Measurements from ENCODE around the gene ADGB.

The ADGB gene

GRCh38 chr6:146827216-146827928, 228.6 kb downstream of the ADGB start:
- H3K9me3 ChIP-seq (ENCODE audit: insufficient read depth, low read length) = no peaks in the 10 kb centered on the region
- H3K27ac ChIP-seq (ENCODE audit: low read length) = no peak overlapping the region
- no peaks in the 10 kb centered on the region for H4K20me1 ChIP-seq (ENCODE audit: insufficient read depth, low read length)
- TF ChIP-seq EZH2phosphoT487 (IDR thresholded peaks at IDR 0.05; ENCODE audit: low read depth) (no peak), CTCF (IDR thresholded peaks at IDR 0.05; ENCODE audit: low read depth, low read length) (no peak)
- no peak overlapping the region for H3K4me2 ChIP-seq (ENCODE audit: low read length)
- H3K4me3 ChIP-seq (ENCODE audit: low read length) = no peak overlapping the region
- H3K27me3 ChIP-seq (ENCODE audit: low read depth, low read length) = no peaks in the 10 kb centered on the region
- no peak overlapping the region for H2AFZ ChIP-seq (ENCODE audit: low read depth, low read length)
- H3K36me3 ChIP-seq (replicated peaks; ENCODE audit: low read depth, low read length) = no peaks in the 10 kb centered on the region
- no peak overlapping the region for H3K9ac ChIP-seq (ENCODE audit: low read length)
- H3K79me2 ChIP-seq (ENCODE audit: low read length) = no peaks in the 10 kb centered on the region
- no peaks in the 10 kb centered on the region for H3K4me1 ChIP-seq (ENCODE audit: low read length)

DNA sequence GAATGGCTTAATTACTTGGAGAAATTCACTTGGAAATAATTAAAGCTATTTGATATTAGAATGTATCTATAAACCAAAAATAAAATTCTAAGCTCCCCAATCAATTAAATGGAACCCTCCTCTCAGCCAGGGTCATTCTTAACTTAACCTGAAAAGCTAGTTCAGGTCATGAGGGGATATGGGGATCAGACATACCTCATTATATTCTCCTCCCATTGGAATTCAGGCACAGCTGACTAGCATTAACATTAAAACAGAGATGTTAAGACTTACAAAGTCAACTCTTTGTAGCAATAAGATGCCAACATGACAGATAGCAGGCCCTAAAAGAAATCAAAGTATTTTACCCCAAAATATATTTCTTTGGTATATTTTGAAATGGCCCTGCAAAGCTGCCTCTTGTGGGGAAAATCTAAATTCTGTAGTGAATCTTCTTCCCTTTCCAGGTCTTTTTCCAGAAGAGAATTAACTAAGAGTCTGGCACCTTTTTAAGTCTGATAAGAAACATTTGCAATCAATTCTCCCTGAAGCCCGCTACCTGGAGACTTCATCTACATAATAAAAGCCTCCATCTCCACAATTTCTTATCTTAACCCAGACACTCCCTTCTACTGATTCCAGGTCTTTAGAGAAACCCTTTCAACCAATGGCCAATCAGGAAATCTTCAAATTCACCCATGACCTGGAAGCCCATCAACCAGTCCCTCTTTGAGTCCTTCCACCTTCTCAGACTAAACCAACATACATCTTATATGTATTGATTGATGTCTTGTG, 231.2 kb downstream of the ADGB start:
- no peaks in the 10 kb centered on the region for H3K79me2 ChIP-seq (ENCODE audit: low read length)
- no peak overlapping the region for H2AFZ ChIP-seq (ENCODE audit: low read depth, low read length)
- no peak overlapping the region for H3K4me2 ChIP-seq (ENCODE audit: low read length)
- TF ChIP-seq EZH2phosphoT487 (IDR thresholded peaks at IDR 0.05; ENCODE audit: low read depth) = no peak
- no peak for TF ChIP-seq CTCF (IDR thresholded peaks at IDR 0.05; ENCODE audit: low read depth, low read length)
- H3K27me3 ChIP-seq (ENCODE audit: low read depth, low read length) = no peaks in the 10 kb centered on the region
- no peaks in the 10 kb centered on the region for H3K9me3 ChIP-seq (ENCODE audit: insufficient read depth, low read length)
- no peak overlapping the region for H3K9ac ChIP-seq (ENCODE audit: low read length)
- no peak overlapping the region for H3K4me3 ChIP-seq (ENCODE audit: low read length)
- no peaks in the 10 kb centered on the region for H3K36me3 ChIP-seq (replicated peaks; ENCODE audit: low read depth, low read length)
- H3K4me1 ChIP-seq (ENCODE audit: low read length) = no peaks in the 10 kb centered on the region
- H3K27ac ChIP-seq (ENCODE audit: low read length) = no peak overlapping the region
- H4K20me1 ChIP-seq (ENCODE audit: insufficient read depth, low read length) = no peaks in the 10 kb centered on the region

DNA sequence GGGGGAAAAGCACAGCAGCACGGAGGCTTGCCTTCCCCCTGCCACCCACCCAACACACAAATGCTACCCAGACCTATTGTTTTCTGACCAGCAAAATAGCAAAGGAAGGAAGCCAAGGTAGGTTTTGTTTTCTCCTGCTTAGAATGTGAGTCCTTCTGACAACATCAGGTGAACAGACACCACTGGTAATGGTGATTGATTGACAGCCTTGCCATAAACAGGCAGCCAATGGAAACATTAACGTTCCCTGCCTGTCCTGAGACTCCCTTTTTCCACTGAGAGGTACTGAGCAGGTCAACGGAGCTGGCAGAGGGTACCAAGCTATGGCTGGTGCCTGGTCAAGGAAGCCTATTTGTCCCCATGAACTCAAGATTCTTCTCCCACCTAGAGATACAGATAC, 234.4 kb downstream of the ADGB start:
- no peak overlapping the region for H3K4me2 ChIP-seq (ENCODE audit: low read length)
- no peaks in the 10 kb centered on the region for H3K79me2 ChIP-seq (ENCODE audit: low read length)
- no peaks in the 10 kb centered on the region for H3K36me3 ChIP-seq (replicated peaks; ENCODE audit: low read depth, low read length)
- no peak overlapping the region for H3K27ac ChIP-seq (ENCODE audit: low read length)
- H2AFZ ChIP-seq (ENCODE audit: low read depth, low read length) = no peak overlapping the region
- H3K27me3 ChIP-seq (ENCODE audit: low read depth, low read length) = no peaks in the 10 kb centered on the region
- no peak for TF ChIP-seq EZH2phosphoT487 (IDR thresholded peaks at IDR 0.05; ENCODE audit: low read depth)
- H3K9me3 ChIP-seq (ENCODE audit: insufficient read depth, low read length) = no peaks in the 10 kb centered on the region
- H4K20me1 ChIP-seq (ENCODE audit: insufficient read depth, low read length) = no peaks in the 10 kb centered on the region
- H3K4me3 ChIP-seq (ENCODE audit: low read length) = no peak overlapping the region
- H3K9ac ChIP-seq (ENCODE audit: low read length) = no peak overlapping the region
- no peaks in the 10 kb centered on the region for H3K4me1 ChIP-seq (ENCODE audit: low read length)

GRCh38 chr6:146840216-146840615, 241.4 kb downstream of the ADGB start:
- Histone ChIP-seq H3K9me3 (ENCODE audit: insufficient read depth, low read length) (no peaks in the 10 kb centered on the region), H3K4me2 (ENCODE audit: low read length) (no peak overlapping the region), H3K9ac (ENCODE audit: low read length) (no peak overlapping the region), H4K20me1 (ENCODE audit: insufficient read depth, low read length) (no peaks in the 10 kb centered on the region), H3K27ac (ENCODE audit: low read length) (no peak overlapping the region), H3K79me2 (ENCODE audit: low read length) (no peaks in the 10 kb centered on the region), H3K4me1 (ENCODE audit: low read length) (no peaks in the 10 kb centered on the region), H3K36me3 (replicated peaks; ENCODE audit: low read depth, low read length) (no peaks in the 10 kb centered on the region), H3K27me3 (ENCODE audit: low read depth, low read length) (no peaks in the 10 kb centered on the region), H2AFZ (ENCODE audit: low read depth, low read length) (no peak overlapping the region), H3K4me3 (ENCODE audit: low read length) (no peak overlapping the region)
- TF ChIP-seq CTCF (IDR thresholded peaks at IDR 0.05; ENCODE audit: low read depth, low read length) (no peak), EZH2phosphoT487 (IDR thresholded peaks at IDR 0.05; ENCODE audit: low read depth) (no peak)
